Measurements from ENCODE around the gene GOLGA3.

Gene GOLGA3

GRCh38 chr12:132724506-132725241 lies 104.0 kb downstream of the GOLGA3 start:
- Histone ChIP-seq H3K27ac (ENCODE audit: insufficient read depth in 1 of 2, low read depth in 1 of 2, low read length in 2 of 2, poor library complexity in 1 of 2, severe bottlenecking in 2 of 2) (no peak overlapping the region), H3K36me3 (ENCODE audit: control insufficient read depth in 4 of 4, insufficient read depth in 4 of 4, low read length in 3 of 4) (peaks cover 24 to 85% (median 62%) of the 10 kb centered on the region in 4 experiments), H3K4me3 (ENCODE audit: control insufficient read depth in 1 of 7, extremely low read depth in 1 of 7, insufficient read depth in 4 of 7, low read depth in 2 of 7, low read length in 6 of 7) (no peak overlapping the region), H3K4me1 (ENCODE audit: control extremely low read depth in 1 of 4, control insufficient read depth in 4 of 4, insufficient read depth in 4 of 4, low read length in 3 of 4) (no peaks in the 10 kb centered on the region), H3K9me3 (ENCODE audit: control extremely low read depth in 1 of 5, control insufficient read depth in 4 of 5, insufficient read depth in 2 of 5, low read depth in 1 of 5, low read length in 4 of 5) (no peaks in the 10 kb centered on the region), H3K27me3 (replicated peaks in 2 of 5; ENCODE audit: control insufficient read depth in 4 of 5, insufficient read depth in 5 of 5, low read length in 4 of 5) (no peaks in the 10 kb centered on the region)
- POLR2A ChIA-PET, result no interaction called here
- no peak for DNase-seq
- 97% methylated on average over 28 of the region's 30 CpGs for WGBS (ENCODE audit: insufficient coverage)
- CTCF ChIA-PET, result no interaction called here

- CTCF ChIA-PET, result no interaction called here
- Histone ChIP-seq H3K27me3 (replicated peaks in 2 of 5; ENCODE audit: control insufficient read depth in 4 of 5, insufficient read depth in 5 of 5, low read length in 4 of 5) (no peaks in the 10 kb centered on the region), H3K4me1 (ENCODE audit: control extremely low read depth in 1 of 4, control insufficient read depth in 4 of 4, insufficient read depth in 4 of 4, low read length in 3 of 4) (no peaks in the 10 kb centered on the region), H3K27ac (ENCODE audit: insufficient read depth in 1 of 2, low read depth in 1 of 2, low read length in 2 of 2, poor library complexity in 1 of 2, severe bottlenecking in 2 of 2) (no peak overlapping the region), H3K9me3 (ENCODE audit: control extremely low read depth in 1 of 5, control insufficient read depth in 4 of 5, insufficient read depth in 2 of 5, low read depth in 1 of 5, low read length in 4 of 5) (no peaks in the 10 kb centered on the region), H3K4me3 (ENCODE audit: control insufficient read depth in 1 of 7, extremely low read depth in 1 of 7, insufficient read depth in 4 of 7, low read depth in 2 of 7, low read length in 6 of 7) (no peak overlapping the region), H3K36me3 (ENCODE audit: control insufficient read depth in 4 of 4, insufficient read depth in 4 of 4, low read length in 3 of 4) (peaks cover 24 to 90% (median 70%) of the 10 kb centered on the region in 4 experiments)
- 100% methylated on average over 1 of the region's 2 CpGs for WGBS (ENCODE audit: insufficient coverage)
- POLR2A ChIA-PET, result no interaction called here
- DNase-seq, result no peak
These were observed 104.9 kb downstream of the GOLGA3 start for GRCh38 chr12:132723764-132724140.

GRCh38 chr12:132723015-132723763 lies 105.5 kb downstream of the GOLGA3 start:
- no peak overlapping the region for H3K27ac ChIP-seq (ENCODE audit: insufficient read depth in 1 of 2, low read depth in 1 of 2, low read length in 2 of 2, poor library complexity in 1 of 2, severe bottlenecking in 2 of 2)
- ChIA-PET POLR2A (no interaction called here), CTCF (no interaction called here)
- no peak for DNase-seq
- H3K4me1 ChIP-seq (ENCODE audit: control extremely low read depth in 1 of 4, control insufficient read depth in 4 of 4, insufficient read depth in 4 of 4, low read length in 3 of 4), result no peaks in the 10 kb centered on the region
- no peaks in the 10 kb centered on the region for H3K27me3 ChIP-seq (replicated peaks in 2 of 5; ENCODE audit: control insufficient read depth in 4 of 5, insufficient read depth in 5 of 5, low read length in 4 of 5)
- H3K9me3 ChIP-seq (ENCODE audit: control extremely low read depth in 1 of 5, control insufficient read depth in 4 of 5, insufficient read depth in 2 of 5, low read depth in 1 of 5, low read length in 4 of 5), result no peaks in the 10 kb centered on the region
- peaks cover 22 to 89% (median 66%) of the 10 kb centered on the region in 4 experiments for H3K36me3 ChIP-seq (ENCODE audit: control insufficient read depth in 4 of 4, insufficient read depth in 4 of 4, low read length in 3 of 4)
- 96% methylated on average over 29 of the region's 30 CpGs for WGBS (ENCODE audit: insufficient coverage)
- H3K4me3 ChIP-seq (ENCODE audit: control insufficient read depth in 1 of 7, extremely low read depth in 1 of 7, insufficient read depth in 4 of 7, low read depth in 2 of 7, low read length in 6 of 7), result no peak overlapping the region

- Histone ChIP-seq H3K36me3 (ENCODE audit: control insufficient read depth in 4 of 4, insufficient read depth in 4 of 4, low read length in 3 of 4) (peaks cover 9 to 86% (median 61%) of the 10 kb centered on the region in 4 experiments), H3K27ac (ENCODE audit: insufficient read depth in 1 of 2, low read depth in 1 of 2, low read length in 2 of 2, poor library complexity in 1 of 2, severe bottlenecking in 2 of 2) (no peak overlapping the region), H3K9me3 (ENCODE audit: control extremely low read depth in 1 of 5, control insufficient read depth in 4 of 5, insufficient read depth in 2 of 5, low read depth in 1 of 5, low read length in 4 of 5) (no peaks in the 10 kb centered on the region), H3K4me3 (ENCODE audit: control insufficient read depth in 1 of 7, extremely low read depth in 1 of 7, insufficient read depth in 4 of 7, low read depth in 2 of 7, low read length in 6 of 7) (no peak overlapping the region), H3K4me1 (ENCODE audit: control extremely low read depth in 1 of 4, control insufficient read depth in 4 of 4, insufficient read depth in 4 of 4, low read length in 3 of 4) (no peaks in the 10 kb centered on the region), H3K27me3 (replicated peaks in 2 of 5; ENCODE audit: control insufficient read depth in 4 of 5, insufficient read depth in 5 of 5, low read length in 4 of 5) (no peaks in the 10 kb centered on the region)
- DNase-seq, result no peak
- POLR2A ChIA-PET, result no interaction called here
- 95% methylated on average over 19 of the region's 25 CpGs for WGBS (ENCODE audit: insufficient coverage)
- CTCF ChIA-PET, result no interaction called here
These were observed 107.9 kb downstream of the GOLGA3 start for GRCh38 chr12:132720606-132721345.

- Histone ChIP-seq H3K36me3 (ENCODE audit: control insufficient read depth in 4 of 4, insufficient read depth in 4 of 4, low read length in 3 of 4) (peaks cover 8 to 81% (median 54%) of the 10 kb centered on the region in 4 experiments), H3K4me3 (ENCODE audit: control insufficient read depth in 1 of 7, extremely low read depth in 1 of 7, insufficient read depth in 4 of 7, low read depth in 2 of 7, low read length in 6 of 7) (no peak overlapping the region), H3K27ac (ENCODE audit: insufficient read depth in 1 of 2, low read depth in 1 of 2, low read length in 2 of 2, poor library complexity in 1 of 2, severe bottlenecking in 2 of 2) (no peak overlapping the region), H3K4me1 (ENCODE audit: control extremely low read depth in 1 of 4, control insufficient read depth in 4 of 4, insufficient read depth in 4 of 4, low read length in 3 of 4) (no peaks in the 10 kb centered on the region), H3K9me3 (ENCODE audit: control extremely low read depth in 1 of 5, control insufficient read depth in 4 of 5, insufficient read depth in 2 of 5, low read depth in 1 of 5, low read length in 4 of 5) (no peaks in the 10 kb centered on the region), H3K27me3 (replicated peaks in 2 of 5; ENCODE audit: control insufficient read depth in 4 of 5, insufficient read depth in 5 of 5, low read length in 4 of 5) (no peaks in the 10 kb centered on the region)
- WGBS (ENCODE audit: insufficient coverage), result 93% methylated on average over 12 of the region's 12 CpGs
- POLR2A ChIA-PET, result no interaction called here
- CTCF ChIA-PET, result no interaction called here
- no peak for DNase-seq
These were observed 108.7 kb downstream of the GOLGA3 start for GRCh38 chr12:132719954-132720324.

- Histone ChIP-seq H3K4me3 (ENCODE audit: control insufficient read depth in 1 of 7, extremely low read depth in 1 of 7, insufficient read depth in 4 of 7, low read depth in 2 of 7, low read length in 6 of 7) (no peak overlapping the region), H3K36me3 (ENCODE audit: control insufficient read depth in 4 of 4, insufficient read depth in 4 of 4, low read length in 3 of 4) (peaks cover 9 to 81% (median 51%) of the 10 kb centered on the region in 4 experiments), H3K27ac (ENCODE audit: insufficient read depth in 1 of 2, low read depth in 1 of 2, low read length in 2 of 2, poor library complexity in 1 of 2, severe bottlenecking in 2 of 2) (no peak overlapping the region), H3K27me3 (replicated peaks in 2 of 5; ENCODE audit: control insufficient read depth in 4 of 5, insufficient read depth in 5 of 5, low read length in 4 of 5) (no peaks in the 10 kb centered on the region), H3K9me3 (ENCODE audit: control extremely low read depth in 1 of 5, control insufficient read depth in 4 of 5, insufficient read depth in 2 of 5, low read depth in 1 of 5, low read length in 4 of 5) (no peaks in the 10 kb centered on the region), H3K4me1 (ENCODE audit: control extremely low read depth in 1 of 4, control insufficient read depth in 4 of 4, insufficient read depth in 4 of 4, low read length in 3 of 4) (no peaks in the 10 kb centered on the region)
- WGBS (ENCODE audit: insufficient coverage), result 96% methylated on average over 28 of the region's 31 CpGs
- DNase-seq, result no peak
- POLR2A ChIA-PET, result no interaction called here
- CTCF ChIA-PET, result no interaction called here
These were observed 109.3 kb downstream of the GOLGA3 start for GRCh38 chr12:132719141-132719953.
